ENCODE measurements around the gene ZMAT2.
"Not testable (repeated sequence)": the region's sequence is repeated elsewhere in the genome, so short reads cannot be mapped to it uniquely, and the experiment has no call there.

The ZMAT2 gene, protein sequence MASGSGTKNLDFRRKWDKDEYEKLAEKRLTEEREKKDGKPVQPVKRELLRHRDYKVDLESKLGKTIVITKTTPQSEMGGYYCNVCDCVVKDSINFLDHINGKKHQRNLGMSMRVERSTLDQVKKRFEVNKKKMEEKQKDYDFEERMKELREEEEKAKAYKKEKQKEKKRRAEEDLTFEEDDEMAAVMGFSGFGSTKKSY

DNA sequence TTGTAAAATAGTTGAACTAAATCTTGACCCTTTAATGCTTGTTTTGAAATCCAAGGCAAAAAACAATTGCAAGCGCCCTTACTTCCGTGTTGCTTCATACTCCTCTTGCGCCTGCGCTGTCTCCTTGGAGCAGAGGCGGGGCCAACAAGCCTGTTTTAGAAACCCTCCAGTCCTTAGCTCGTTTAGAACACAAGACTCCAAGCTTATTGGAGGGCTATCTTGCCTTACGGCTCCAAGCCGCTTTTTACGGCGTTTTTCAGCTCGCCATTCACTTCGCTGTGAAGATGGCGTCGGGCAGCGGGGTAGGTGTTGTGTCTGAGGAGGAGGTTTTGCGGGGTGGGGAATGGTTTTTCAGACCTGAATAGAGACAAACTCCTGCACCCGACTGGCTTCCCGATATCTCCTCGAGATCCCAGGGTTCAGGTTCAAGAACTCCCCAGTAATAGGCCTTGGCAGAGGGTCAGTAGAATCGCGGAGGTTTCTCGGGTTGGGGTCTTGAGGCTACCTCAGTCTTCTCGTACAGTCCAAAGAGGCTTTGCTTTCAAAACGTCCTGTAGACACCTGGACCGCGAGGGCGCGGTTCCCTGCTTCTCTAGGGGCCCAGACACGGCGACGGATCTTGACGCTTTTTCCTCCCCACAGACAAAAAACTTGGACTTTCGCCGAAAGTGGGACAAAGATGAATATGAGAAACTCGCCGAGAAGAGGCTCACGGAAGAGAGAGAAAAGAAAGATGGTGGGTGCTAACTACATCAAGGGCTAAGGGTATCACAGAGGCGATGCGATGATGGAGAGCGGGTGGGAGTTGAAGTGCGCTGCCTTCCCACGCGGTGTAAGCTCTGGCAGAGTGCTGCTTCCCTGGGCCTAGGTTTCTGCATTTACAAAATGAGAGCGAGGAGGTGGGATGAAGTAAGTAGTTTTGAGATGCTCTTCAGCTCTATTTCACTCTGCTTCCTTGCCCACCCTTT lies at the start of gene ZMAT2:
Gene ZMAT2, plus strand, starts transcription at position 271 of the 968 bp plus-strand sequence. Its CDS starts 14 bp downstream, at position 285.
- peak; percentile 97 to 98 for ATAC-seq

DNA sequence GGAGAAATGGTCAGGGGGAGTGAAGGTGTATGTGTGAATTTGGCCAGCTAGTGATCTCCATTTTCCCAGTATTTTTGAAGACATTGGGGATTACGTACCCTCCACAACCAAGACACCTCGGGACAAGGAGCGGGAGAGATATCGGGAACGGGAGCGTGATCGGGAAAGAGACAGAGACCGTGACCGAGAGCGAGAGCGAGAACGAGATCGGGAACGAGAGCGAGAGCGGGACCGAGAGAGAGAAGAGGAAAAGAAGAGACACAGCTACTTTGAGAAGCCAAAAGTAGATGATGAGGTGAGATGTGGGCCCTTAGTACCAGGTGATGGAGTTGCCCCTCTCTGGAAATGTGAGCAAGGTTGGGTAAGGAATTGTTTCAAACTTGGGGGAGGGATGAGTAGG lies 41.4 kb upstream of the ZMAT2 start:
- no peak for ATAC-seq

DNA sequence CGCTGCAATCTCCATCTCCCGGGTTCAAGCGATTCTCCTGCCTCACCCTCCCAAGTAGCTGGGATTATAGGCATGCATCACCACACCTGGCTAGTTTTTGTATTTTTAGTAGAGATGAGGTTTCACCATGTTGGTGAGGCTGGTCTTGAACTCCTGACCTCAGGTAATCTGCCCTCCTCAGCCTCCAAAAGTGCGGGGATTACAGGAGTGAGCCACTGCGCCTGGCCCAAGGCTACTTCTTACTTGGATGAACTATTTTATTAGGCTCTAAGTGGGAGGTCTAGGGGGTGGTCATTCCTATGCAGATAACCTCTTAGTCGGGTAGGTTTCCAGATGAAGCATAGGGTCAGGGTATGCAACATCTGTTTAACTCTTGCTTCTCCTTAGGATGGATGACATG lies 39.9 kb upstream of the ZMAT2 start:
- ATAC-seq = not testable (repeated sequence)

DNA sequence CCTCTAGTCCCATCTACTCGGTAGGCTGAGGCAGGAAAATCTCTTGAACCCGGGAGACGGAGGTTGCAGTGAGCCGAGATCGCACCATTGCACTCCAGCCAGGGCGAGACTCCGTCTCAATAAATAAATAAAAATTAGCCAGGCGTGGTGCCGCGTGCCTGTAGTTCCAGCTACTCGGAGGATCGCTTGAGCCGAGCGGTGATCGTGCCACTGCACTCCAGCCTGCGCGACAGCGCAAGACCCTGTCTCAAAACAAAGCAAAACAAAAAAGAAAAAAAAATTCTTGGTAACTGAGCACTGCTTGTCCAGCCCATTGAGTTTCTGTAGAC lies 36.3 kb upstream of the ZMAT2 start:
- no peak for ATAC-seq

DNA sequence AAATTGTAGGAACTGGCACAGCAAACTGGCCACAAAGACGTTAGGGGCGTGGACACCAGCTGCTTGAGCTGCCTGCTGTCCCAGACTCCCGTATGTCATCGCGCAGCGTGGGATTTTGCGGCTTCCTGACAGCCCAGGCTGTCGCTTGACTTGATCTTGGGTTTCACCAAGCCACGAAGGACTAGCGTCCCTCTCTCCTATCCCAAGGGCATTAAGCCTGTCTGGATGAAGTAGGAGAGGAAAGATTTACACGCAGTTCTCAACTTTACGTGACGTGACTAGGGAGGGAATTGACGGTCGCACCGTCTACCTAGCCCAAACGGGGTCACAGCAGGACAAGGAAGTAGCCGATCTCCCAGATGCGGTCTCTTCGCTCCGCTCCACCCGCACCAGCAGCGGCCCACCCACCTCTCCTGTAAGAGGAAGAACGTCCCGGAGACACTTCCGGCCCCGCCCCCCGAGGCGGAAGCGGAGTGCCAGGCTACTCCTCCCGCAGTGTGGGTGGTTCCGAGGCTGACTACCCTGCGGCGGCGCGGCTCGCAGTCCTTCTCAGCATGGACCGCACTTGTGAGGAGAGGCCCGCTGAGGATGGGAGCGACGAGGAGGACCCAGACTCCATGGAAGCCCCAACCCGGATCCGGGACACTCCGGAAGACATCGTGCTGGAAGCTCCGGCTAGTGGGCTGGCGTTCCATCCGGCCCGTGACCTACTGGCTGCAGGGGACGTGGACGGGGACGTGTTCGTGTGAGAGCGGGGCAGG lies 35.7 kb upstream of the ZMAT2 start, which contains the start of gene WDR55:
Gene WDR55, plus strand, starts transcription at position 546 of the 761 bp plus-strand sequence. Its CDS starts 9 bp downstream, at position 555.
- ATAC-seq = peak; percentile 98

DNA sequence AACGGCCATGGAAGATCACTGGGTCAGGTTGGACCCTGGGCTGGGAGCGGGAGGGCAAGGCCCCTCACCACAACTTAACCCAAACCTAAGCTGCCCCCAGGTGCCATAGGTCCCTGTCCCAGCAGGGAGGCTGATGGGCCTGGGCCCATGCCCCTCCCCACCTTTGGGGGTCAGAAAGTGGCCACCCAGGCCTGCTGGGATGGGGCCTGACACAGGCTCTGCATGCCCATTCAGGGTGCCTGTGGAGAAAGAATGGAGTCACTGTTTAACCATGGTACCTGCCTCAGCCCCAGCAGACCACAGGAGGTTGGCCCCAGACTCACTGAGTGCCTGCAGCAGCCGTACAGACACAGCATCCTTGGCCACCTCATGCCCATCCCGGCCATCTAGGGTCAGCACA lies 29.2 kb upstream of the ZMAT2 start:
- not testable (repeated sequence) for ATAC-seq

DNA sequence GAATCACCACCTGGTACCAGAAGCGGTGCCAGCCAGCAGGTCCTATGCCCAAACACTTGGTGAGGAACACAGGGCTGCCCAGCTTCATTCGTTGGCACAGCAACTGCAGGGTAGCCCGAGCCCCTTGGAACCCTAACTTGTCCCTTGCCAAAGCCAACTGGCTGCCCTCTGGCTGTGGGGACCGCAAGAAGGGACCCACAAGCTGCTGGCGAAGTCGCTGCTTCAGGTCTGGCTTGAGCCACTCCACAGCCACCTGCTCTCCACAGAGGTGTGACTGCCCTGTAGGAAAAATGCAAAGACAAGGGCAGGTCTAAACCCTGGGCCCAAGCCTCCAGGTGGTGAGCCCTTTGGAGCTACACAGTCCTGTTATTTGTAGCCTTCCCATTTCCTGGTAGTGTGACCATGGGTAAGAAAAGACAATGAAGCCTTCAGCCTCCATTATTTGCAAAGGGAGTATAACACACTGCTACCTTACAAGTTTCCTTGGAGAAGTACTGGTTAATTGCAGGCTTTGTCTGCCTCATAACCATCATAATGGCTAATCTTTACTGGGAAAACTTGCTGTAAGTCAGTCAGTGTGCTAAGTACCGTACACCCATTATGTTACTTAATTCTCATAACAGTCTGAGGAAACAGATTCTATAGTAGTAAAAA lies 28.6 kb upstream of the ZMAT2 start:
- no peak for ATAC-seq

DNA sequence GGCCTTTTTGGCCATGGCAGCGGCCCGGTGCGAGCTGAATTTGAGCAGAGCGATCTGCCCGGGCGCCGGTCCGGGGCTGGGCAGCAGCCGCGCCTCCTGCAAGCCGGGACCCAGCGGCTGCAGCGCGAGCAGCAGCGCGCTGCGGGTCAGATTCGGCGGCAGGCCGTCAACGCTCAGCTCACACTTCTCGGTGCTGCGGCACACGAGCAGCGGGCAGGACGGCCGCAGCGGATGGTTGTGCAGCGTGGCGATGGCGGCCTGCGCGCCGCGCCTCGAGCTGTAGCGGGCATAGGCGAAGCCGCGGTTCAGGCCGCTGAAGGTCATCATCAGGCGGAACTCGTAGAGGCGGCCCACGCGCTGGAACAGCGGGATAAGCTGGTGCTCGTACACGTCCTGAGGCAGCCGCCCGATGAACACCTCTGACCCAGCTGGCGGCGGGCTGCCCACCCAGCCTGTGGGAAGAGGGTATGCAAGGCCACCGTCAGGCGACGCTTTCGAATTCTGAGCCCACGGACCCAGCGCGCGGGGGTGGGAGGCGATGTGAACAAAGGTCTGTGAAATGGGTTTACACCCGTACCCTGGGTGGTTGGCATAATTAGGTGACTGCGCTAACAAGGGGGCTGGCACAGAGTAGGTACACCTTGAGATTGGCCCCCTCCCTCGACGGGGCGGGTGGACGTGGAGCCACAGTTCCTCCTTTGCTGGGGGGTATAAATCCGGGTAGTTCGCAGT lies 27.6 kb upstream of the ZMAT2 start:
- peak in 1 of 2 donors; percentile 45 for ATAC-seq

DNA sequence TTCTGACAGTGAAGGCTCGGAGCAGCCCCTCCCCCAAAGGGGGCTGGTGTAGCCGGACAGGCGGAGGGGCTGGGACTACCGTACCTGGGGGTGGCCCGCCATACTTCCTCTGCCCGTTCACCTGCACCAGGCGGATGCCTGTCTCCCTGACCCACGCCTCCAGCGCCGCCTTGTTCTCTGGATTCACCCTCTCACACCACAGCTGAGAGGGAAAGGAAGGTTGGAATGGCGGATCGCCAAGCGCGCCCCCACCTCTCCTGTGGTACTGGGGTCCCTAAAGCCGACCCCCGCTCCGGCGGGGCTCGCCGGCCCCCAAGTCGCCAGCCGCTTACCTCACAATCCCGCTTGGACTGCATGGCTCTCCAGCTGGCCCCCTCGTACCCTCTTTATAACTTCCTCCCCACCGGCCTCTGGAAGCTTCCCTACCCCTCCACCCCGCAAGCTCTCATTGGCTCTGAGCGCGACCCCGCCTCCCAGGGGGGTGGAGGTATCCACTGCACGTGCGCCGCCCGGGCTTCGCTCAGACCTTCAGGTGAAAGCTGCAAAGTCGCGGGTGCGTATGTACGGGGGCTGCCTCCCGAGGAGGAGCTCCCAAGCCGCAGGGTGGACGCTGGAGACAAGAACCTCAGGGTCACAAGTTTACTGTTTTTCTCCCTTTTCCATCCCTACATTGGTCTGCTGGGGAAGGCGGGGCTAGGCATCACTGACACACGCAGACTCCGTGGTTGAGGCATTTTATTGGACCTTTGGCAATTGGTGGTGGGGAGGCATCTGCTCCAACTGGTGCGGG lies 26.9 kb upstream of the ZMAT2 start, which contains the start of gene DND1:
Gene DND1, minus strand, starts transcription at position 390 of the 790 bp plus-strand sequence. Its CDS starts 34 bp downstream, at position 356.
- no peak for ATAC-seq

DNA sequence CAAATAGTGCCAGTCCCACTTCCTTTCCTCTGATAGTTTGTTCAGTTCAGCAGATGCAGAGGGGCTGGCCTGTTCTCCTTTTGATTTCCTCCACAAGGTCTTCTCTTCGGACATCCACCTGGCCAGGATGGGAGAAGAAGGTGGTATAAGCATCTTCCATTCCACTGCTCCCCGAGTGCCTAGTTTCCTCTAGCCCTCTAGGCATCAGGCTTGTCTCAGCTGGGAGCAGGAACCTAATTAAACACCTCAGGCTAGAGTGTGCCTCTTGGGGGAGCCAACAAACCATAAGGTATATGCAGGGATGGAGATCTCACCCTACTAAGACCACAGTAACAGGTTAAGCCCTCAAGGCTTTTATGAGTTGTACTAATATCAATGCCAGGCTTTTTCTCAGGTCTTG lies 26.0 kb upstream of the ZMAT2 start:
- no peak for ATAC-seq

DNA sequence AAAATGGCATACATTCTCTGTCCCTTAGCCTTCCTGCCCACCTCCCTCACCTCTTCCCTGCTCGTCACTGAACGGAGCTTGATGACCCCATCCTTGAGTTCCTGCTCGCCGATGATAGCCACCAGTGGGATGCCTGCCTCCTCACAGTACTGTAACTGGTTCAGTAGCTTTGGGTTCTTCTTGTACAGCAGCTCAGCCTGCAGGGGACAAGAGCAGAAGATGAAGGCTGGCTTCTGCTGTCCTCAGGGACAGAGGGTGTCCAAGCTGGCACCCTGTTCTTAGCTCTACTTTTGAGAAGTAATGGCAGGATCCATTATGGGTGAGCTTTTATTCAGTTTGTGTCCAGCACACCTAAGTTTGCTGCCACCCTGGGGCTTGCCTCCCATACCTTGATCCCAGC lies 25.6 kb upstream of the ZMAT2 start:
- ATAC-seq = no peak

DNA sequence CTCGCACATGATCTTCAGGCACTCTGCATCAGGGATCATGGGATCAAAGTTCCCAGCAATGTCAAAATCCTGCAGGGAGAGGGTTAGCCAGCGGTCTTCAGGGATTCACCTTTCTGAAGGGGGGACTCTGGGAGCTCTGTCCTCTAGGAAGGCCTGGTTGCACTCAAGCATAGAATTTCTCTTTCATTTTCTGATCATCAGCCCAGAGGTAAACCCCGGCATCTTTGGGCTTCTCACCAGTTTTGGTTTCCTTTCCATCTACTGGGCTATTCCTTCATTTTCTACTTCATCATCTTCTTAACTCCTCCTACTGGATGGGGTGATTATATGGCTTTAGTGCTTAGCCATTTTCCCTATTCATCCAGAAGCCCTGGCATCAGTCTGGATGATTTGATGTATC lies 22.3 kb upstream of the ZMAT2 start:
- ATAC-seq = no peak

DNA sequence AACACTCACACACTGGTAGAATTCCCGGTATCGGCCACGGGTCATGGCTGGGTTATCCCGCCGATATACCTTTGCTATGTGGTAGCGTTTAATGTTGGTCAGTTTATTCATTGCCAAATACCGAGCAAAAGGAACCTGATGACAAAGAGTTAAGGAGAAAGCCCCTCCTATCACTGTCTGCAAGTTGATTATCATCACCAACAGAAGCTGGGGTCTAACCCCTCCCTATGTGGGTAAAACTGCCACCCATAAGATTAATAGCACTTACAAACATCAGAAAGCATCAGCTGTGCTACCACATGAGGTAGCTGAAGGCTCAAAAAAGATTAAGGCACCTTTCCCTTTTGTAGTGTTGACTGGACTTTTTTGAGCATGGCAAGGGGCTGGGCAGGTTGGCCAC lies 21.3 kb upstream of the ZMAT2 start:
- no peak for ATAC-seq

DNA sequence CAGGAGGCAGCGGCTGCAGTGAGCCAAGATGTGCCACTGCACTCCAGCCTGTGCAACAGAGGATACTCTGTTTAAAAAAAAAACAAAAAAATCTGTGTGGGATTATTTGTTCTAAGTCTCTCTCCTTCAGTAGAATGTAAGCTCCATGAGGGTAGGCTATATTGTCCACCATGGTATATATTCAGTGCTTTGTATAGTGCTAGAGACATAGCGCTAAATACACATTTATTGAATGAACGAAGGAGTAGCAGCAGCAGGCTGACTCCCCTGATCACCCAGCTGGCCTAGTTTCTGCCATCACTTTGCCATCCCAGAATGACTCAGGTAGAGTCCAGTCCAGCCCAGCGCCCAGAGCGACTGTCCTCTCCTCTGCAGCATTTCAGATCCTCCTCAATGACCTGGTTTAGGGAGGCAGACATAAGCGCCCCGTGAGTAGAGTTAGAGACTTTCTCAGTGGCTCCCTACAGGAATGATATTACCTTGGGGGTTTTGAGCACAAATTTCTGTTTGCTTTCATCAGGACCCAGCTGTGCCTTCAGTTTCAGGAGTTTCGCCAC lies 9.8 kb upstream of the ZMAT2 start:
- ATAC-seq = no peak

DNA sequence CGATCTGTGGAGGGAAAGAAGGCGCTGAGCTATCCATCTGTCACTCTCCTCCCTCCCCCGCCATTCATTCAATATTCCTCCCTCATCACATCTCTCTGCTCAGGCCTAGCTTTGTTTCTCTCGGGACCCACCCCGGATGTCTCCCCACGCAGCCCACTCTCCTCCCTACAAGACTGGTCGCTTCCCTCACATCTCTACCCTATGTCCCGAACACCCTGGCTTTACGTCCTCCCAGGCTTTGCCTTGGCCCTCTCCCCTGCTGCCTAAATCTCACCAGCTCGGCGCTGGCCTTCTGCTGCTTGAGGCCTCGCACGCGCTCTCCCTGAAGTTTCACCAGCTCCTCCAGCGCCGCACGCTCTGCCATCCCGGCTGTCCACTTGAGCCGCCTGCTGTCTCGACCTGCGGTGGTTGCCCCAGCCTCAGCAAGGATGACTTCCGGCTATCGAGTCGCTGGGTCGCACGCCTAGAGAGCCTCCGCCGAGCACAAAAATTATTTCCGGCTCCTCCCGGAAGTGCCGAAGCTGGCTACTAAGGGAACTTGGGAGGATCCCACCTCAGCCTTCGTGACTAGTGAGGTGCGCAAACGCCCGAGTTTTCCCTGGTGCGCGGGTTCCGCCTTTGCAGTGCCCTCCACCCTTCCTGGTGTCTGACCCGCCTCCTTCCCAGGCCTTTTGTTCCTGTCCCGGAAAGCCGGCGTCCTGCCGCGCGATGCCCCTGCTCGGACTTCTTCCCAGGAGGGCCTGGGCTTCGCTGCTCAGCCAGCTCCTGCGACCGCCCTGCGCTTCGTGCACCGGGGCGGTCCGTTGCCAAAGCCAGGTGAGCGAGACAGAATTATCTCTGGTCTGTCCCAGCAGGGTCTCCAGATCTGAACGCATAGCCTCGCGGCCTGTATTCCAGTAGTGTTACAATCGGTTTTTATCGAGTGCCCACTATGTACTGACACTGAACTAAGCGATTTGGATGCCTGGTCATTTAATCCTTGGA lies 9.0 kb upstream of the ZMAT2 start, which contains the start of the genes HARS1 and HARS2:
Gene HARS1, minus strand, starts transcription at position 430 of the 984 bp plus-strand sequence. Its CDS starts 66 bp downstream, at position 364.
Gene HARS2, plus strand, starts transcription at position 515 of the 984 bp plus-strand sequence. Its CDS starts 194 bp downstream, at position 709.
- ATAC-seq = peak; percentile 98

DNA sequence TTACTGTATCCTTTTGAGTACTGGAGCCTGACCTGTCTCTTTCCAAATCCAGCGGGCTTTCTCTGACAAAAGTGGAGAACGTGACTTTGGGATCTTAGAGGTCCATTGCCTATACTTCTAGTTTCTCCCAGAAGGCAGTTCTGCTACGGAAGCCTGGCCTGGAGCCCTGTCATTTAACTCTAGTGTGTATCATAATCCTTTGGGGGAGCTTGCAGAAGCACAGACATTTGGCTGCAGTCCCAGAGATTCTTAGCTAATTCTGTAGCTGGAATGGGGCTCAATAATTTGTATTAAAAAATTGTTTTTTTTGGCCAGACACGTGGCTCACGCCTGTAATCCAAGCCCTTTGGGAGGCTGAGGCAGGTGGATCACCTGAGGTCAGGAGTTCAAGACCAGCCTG lies 6.0 kb upstream of the ZMAT2 start:
- ATAC-seq = no peak

DNA sequence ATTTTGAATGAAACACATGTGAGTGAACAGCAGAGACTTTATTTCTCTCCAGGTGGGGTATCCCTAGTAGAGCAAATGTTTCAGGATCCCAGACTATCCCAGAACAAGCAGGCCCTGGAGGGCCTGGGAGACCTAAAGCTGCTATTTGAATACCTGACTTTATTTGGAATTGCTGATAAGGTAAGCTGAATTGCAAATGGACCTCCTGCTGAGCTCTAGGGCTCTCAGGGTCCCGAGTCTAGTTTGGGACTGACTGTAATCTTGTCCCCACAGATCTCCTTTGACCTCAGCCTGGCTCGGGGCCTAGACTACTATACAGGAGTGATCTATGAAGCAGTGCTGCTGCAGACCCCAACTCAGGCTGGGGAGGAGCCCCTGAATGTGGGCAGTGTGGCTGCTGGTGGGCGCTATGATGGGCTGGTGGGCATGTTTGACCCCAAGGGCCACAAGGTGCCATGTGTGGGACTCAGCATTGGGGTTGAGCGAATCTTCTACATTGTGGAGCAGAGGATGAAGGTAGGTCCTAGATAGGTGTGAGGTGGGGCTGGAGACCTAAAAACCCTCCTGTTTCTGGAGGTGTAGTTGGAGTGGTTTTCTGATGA lies 3.3 kb upstream of the ZMAT2 start:
- no peak for ATAC-seq

DNA sequence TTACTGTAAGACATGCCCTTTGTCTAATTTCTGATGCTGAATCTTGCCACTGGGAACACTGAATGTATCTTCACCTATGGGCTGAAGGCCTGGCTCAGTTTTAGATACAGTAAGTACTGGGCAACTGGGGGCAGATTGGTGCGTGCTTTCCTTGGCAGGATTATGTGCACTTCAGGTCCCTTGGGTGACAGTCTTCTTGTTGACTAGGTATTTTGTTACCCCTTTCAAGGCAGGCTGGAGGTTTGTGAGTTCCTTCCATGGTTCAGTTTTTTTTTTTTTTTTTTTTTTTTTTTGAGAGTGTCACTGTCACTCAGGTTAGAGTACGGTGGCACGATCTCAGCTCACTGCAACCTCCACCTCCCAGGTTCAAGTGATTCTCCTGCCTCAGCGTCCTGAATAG lies 7.6 kb downstream of the ZMAT2 start:
- ATAC-seq = no peak

DNA sequence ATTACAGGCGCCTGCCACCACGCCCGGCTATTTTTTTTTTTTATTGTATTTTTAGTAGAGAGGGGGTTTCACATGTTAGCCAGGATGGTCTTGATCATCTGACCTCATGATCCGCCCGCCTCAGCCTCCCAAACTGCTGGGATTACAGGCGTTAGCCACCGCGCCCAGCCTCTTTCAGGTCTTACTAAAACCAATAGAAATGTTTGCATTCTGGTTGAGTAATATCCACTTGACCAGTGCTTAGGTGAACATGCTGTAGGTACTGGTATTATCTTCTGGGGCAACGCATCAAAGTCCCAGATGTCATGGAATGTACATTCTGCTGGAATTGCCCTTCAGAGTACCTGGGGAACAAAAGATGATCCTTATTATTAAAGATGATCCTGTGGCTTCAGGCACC lies 8.5 kb downstream of the ZMAT2 start:
- ATAC-seq = not testable (repeated sequence)

Data from activated CD4-positive, CD25-positive, alpha-beta regulatory T cell treated with anti-CD3 and anti-CD28 coated beads, Interleukin-2, amount 50 U/mL, for 24 hours (primary cell).